NB4 (cell line): ENCODE measurements around the gene ESR1.

ENCODE experiments used
- DNase-seq: peaks from one replicate; pipeline ENCODE4 v3.0.0; 2010; ENCODE audit warnings: low read depth
- H3K4me3 ChIP-seq: one replicate; pipeline ENCODE4 v1.5.1; 2011; ENCODE audit warnings: mild to moderate bottlenecking, low read depth, low read length, moderate library complexity
- MYC ChIP-seq: IDR thresholded peaks from 2 replicates; pipeline ENCODE4 v1.6.1; 2011; ENCODE audit warnings: low read depth, low read length
- POLR2A ChIP-seq: IDR thresholded peaks from 2 replicates; pipeline ENCODE4 v1.6.1; 2011; ENCODE audit warnings: mild to moderate bottlenecking; ENCODE audit not compliant: insufficient read length; ENCODE audit errors: extremely low read depth
- TF ChIP-seq, protein P1 (sequence below): IDR thresholded peaks from 2 replicates; pipeline ENCODE4 v1.6.1; 2011; ENCODE audit warnings: low read depth, low read length
- TF ChIP-seq, protein P2 (sequence below): IDR thresholded peaks from one replicate; pipeline ENCODE4 v1.5.1; 2012; ENCODE audit warnings: low read depth, low read length

The ESR1 gene

DNA sequence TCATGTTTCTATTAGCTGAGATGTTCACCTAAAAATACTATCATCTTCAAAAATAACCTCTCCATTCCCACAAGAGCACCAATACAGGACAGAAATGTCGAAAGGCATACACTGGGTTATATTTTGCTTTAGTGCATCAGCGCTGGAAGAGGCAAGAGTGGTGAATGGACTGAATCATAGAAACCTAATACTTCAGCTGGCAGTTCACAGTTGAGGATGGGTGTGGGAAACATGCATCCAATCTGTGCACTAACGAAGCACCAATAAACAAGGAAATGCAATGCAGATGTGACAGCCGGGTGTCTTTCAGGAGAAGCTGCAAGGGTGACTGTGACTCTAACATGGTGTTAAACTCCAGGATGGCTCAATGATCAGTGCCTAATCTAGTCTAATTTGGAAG lies 365.8 kb downstream of the ESR1 start:
- TF ChIP-seq, protein P1, sequence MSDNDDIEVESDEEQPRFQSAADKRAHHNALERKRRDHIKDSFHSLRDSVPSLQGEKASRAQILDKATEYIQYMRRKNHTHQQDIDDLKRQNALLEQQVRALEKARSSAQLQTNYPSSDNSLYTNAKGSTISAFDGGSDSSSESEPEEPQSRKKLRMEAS = no peak
- TF ChIP-seq, protein P2, sequence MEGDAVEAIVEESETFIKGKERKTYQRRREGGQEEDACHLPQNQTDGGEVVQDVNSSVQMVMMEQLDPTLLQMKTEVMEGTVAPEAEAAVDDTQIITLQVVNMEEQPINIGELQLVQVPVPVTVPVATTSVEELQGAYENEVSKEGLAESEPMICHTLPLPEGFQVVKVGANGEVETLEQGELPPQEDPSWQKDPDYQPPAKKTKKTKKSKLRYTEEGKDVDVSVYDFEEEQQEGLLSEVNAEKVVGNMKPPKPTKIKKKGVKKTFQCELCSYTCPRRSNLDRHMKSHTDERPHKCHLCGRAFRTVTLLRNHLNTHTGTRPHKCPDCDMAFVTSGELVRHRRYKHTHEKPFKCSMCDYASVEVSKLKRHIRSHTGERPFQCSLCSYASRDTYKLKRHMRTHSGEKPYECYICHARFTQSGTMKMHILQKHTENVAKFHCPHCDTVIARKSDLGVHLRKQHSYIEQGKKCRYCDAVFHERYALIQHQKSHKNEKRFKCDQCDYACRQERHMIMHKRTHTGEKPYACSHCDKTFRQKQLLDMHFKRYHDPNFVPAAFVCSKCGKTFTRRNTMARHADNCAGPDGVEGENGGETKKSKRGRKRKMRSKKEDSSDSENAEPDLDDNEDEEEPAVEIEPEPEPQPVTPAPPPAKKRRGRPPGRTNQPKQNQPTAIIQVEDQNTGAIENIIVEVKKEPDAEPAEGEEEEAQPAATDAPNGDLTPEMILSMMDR = no peak
- TF ChIP-seq MYC = no peak
- TF ChIP-seq POLR2A = no peak
- no peak for DNase-seq
- H3K4me3 ChIP-seq = no peak overlapping the region

- H3K4me3 ChIP-seq = no peak overlapping the region
- TF ChIP-seq, protein P1 = no peak
- TF ChIP-seq POLR2A (no peak), MYC (no peak)
- DNase-seq = no peak
Measured at GRCh38 chr6:152173957-152174356, 366.5 kb downstream of the ESR1 start.

DNA sequence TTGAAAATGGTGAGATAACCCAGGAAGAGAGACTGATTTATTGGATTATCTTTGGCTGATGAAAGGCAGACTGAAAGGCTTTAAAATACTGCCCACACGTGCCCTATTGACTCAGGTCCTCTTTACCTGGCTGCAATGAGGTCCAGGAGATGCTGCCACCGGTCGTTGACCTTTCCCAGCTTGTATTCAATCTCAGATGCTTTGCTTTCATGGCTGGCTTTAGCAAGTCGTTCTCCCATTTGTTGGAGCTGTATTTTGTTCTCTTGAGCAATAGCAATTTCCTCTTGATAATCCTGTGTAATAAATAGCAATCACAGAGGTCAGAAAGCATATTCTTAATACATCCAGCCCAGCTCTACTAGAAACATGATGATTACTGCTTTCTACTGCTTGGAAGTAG lies 368.8 kb downstream of the ESR1 start:
- no peak overlapping the region for H3K4me3 ChIP-seq
- TF ChIP-seq, protein P1 = no peak
- TF ChIP-seq, protein P2 = no peak
- TF ChIP-seq POLR2A (no peak), MYC (no peak)
- no peak for DNase-seq
